PC-3 (cell line): ENCODE data around the gene CNTNAP2. TPM values are rescaled to one million over a fixed set of nuclear protein-coding genes. Genes with fewer than 3 reads are reported as not detected.

ENCODE experiments used
- ATAC-seq: fragments of 200-7000 bp; cut with Tn5 transposase; 2 replicates; pipeline ENCODE4 v1.9.1; 2020; ENCODE audit warnings: mild to moderate bottlenecking, moderate library complexity
- BruUV-seq: library from RNA; stranded (reverse); fragments of 400-500 nt; replicated peaks from 2 replicates; lab custom pipeline; 2021; lab: Mats Ljungman, UMichigan
- CTCF ChIA-PET: fragments of 300-600 bp; sonication (Branson Sonifier 250); formaldehyde crosslinking; loops from one replicate; lab custom pipeline; 2022; ENCODE audit warnings: antibody characterized with exemption; lab: Charles Lee
- POLR2A ChIA-PET: fragments of 300-600 bp; sonication (Branson Sonifier 250); formaldehyde crosslinking; loops from one replicate; lab custom pipeline; 2022; ENCODE audit warnings: antibody characterized with exemption; ENCODE audit not compliant: unreplicated experiment; lab: Charles Lee
- DNase-seq: peaks from one replicate; pipeline ENCODE4 v3.0.0-alpha.2; 2015
- H2AFZ ChIP-seq: fragments of 300-600 bp; sonication (generic); 2 replicates; pipeline ENCODE4 v1.6.0; 2016; ENCODE audit warnings: antibody characterized with exemption, low read length
- H3F3A ChIP-seq: fragments of 300-600 bp; sonication (generic); one replicate; pipeline ENCODE4 v1.6.0; 2017; ENCODE audit warnings: antibody characterized with exemption, low read length, control low read depth, mild to moderate bottlenecking; ENCODE audit not compliant: unreplicated experiment
- H3K27ac ChIP-seq: fragments of 300-600 bp; sonication (generic); 2 replicates; pipeline ENCODE4 v1.5.1; 2016; ENCODE audit warnings: mild to moderate bottlenecking, low read length
- H3K27me3 ChIP-seq: fragments of 300-600 bp; sonication (generic); 2 replicates; pipeline ENCODE4 v1.6.1; 2016; ENCODE audit warnings: low read length, mixed read lengths
- H3K36me3 ChIP-seq: fragments of 300-600 bp; sonication (generic); 2 replicates; pipeline ENCODE4 v1.6.1; 2016; ENCODE audit warnings: low read depth, mixed run types, low read length, mixed read lengths
- H3K4me1 ChIP-seq: fragments of 300-600 bp; sonication (generic); 2 replicates; pipeline ENCODE4 v1.5.1; 2016; ENCODE audit warnings: low read length; ENCODE audit not compliant: insufficient read depth
- H3K4me2 ChIP-seq: fragments of 300-600 bp; sonication (generic); 2 replicates; pipeline ENCODE4 v1.6.0; 2016; ENCODE audit warnings: low read length
- H3K4me3 ChIP-seq: fragments of 300-600 bp; sonication (generic); 2 replicates; pipeline ENCODE4 v1.5.1; 2016; ENCODE audit warnings: mild to moderate bottlenecking, low read length, mixed read lengths
- H3K79me2 ChIP-seq: fragments of 300-600 bp; sonication (generic); 2 replicates; pipeline ENCODE4 v1.6.1; 2017; ENCODE audit warnings: low read length, mixed read lengths
- H3K9ac ChIP-seq: fragments of 300-600 bp; sonication (generic); 2 replicates; pipeline ENCODE4 v1.6.0; 2016; ENCODE audit warnings: mild to moderate bottlenecking, low read length
- H3K9me2 ChIP-seq: fragments of 300-600 bp; sonication (generic); replicated peaks from 2 replicates; pipeline ENCODE4 v1.6.1; 2016; ENCODE audit warnings: mixed run types, low read length, mixed read lengths
- H3K9me3 ChIP-seq: fragments of 300-600 bp; sonication (generic); 2 replicates; pipeline ENCODE4 v1.6.1; 2016; ENCODE audit warnings: low read length, mixed read lengths
- H4K20me1 ChIP-seq: fragments of 300-600 bp; sonication (generic); 2 replicates; pipeline ENCODE4 v1.6.1; 2016; ENCODE audit warnings: low read length, mixed read lengths
- EZH2 ChIP-seq: fragments of 300-600 bp; sonication (generic); IDR thresholded peaks from one replicate; pipeline ENCODE4 v1.6.1; 2017; ENCODE audit warnings: antibody characterized with exemption, mild to moderate bottlenecking, low read length; ENCODE audit not compliant: unreplicated experiment
- EZH2phosphoT487 ChIP-seq: fragments of 300-600 bp; sonication (generic); IDR thresholded peaks from 2 replicates; pipeline ENCODE4 v1.6.1; 2018; ENCODE audit warnings: mild to moderate bottlenecking, antibody characterized with exemption, low read length, borderline replicate concordance
- intact Hi-C: fragments of 100-400 bp; cut with micrococcal nuclease; formaldehyde crosslinking; loops from 2 replicates; pipeline ENCODE4 v1.9.0; 2023
- total RNA-seq: library from RNA; depleted of rRNA; stranded (reverse); fragments of >200 nt; gene quantifications from 2 replicates; pipeline ENCODE4 v1.2.3, GENCODE V29; 2014
- TF ChIP-seq, protein P1 (sequence below): fragments of 300-600 bp; sonication (generic); conservative IDR thresholded peaks from 2 replicates; pipeline ENCODE4 v1.5.1; 2017; ENCODE audit warnings: antibody characterized with exemption, low read depth, mild to moderate bottlenecking, low read length

The CNTNAP2 gene
- total RNA-seq, 1 experiment from 2014 or later = 1.5 TPM

- POLR2A ChIA-PET = interaction anchor here (0.6 kb wide), 1 partner anchor 265 kb away, joined by 5 read pairs; no protein-coding TSS in a partner anchor
- DNase-seq = no peak
- BruUV-seq = no TSS peak
- Histone ChIP-seq H3K9ac (no peak overlapping the region), H3K9me2 (no peaks in the 10 kb centered on the region), H4K20me1 (no peaks in the 10 kb centered on the region), H3K36me3 (no peaks in the 10 kb centered on the region), H3K27ac (no peak overlapping the region), H3K4me1 (no peaks in the 10 kb centered on the region), H3K79me2 (no peaks in the 10 kb centered on the region), H3K4me3 (no peak overlapping the region), H3K9me3 (no peaks in the 10 kb centered on the region), H2AFZ (no peak overlapping the region), H3K4me2 (no peak overlapping the region), H3K27me3 (no peaks in the 10 kb centered on the region), H3F3A (no peaks in the 10 kb centered on the region)
- peak; percentile 45 for ATAC-seq
- intact Hi-C loops = loop anchor here (5.0 kb wide), 1 partner anchor 1966 kb away; the partner anchor contains the start of gene CNTNAP2
- TF ChIP-seq, protein P1, sequence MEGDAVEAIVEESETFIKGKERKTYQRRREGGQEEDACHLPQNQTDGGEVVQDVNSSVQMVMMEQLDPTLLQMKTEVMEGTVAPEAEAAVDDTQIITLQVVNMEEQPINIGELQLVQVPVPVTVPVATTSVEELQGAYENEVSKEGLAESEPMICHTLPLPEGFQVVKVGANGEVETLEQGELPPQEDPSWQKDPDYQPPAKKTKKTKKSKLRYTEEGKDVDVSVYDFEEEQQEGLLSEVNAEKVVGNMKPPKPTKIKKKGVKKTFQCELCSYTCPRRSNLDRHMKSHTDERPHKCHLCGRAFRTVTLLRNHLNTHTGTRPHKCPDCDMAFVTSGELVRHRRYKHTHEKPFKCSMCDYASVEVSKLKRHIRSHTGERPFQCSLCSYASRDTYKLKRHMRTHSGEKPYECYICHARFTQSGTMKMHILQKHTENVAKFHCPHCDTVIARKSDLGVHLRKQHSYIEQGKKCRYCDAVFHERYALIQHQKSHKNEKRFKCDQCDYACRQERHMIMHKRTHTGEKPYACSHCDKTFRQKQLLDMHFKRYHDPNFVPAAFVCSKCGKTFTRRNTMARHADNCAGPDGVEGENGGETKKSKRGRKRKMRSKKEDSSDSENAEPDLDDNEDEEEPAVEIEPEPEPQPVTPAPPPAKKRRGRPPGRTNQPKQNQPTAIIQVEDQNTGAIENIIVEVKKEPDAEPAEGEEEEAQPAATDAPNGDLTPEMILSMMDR = no peak
- TF ChIP-seq EZH2 (no peak), EZH2phosphoT487 (no peak)
- CTCF ChIA-PET = no interaction called here
Observed at GRCh38 chr7:148083448-148083847, 1966.8 kb downstream of the CNTNAP2 start.

GRCh38 chr7:148084138-148084537, 1967.5 kb downstream of the CNTNAP2 start:
- H3K9me2 ChIP-seq = no peaks in the 10 kb centered on the region
- no peaks in the 10 kb centered on the region for H3K27me3 ChIP-seq
- no peak for TF ChIP-seq EZH2
- TF ChIP-seq EZH2phosphoT487 = no peak
- TF ChIP-seq, protein P1 = peak; percentile 81
- intact Hi-C loops = loop anchor here (1.0 to 5.0 kb wide), 6 partner anchors 514 to 1967 kb away; partner anchors contain the start of gene CNTNAP2
- DNase-seq = peak; percentile 69
- no peak overlapping the region for H3K9ac ChIP-seq
- no peaks in the 10 kb centered on the region for H3K4me1 ChIP-seq
- H3K9me3 ChIP-seq = no peaks in the 10 kb centered on the region
- ChIA-PET POLR2A (no interaction called here), CTCF (no interaction called here)
- no peak overlapping the region for H3K4me2 ChIP-seq
- H2AFZ ChIP-seq = no peak overlapping the region
- no TSS peak for BruUV-seq
- no peak overlapping the region for H3K27ac ChIP-seq
- H3K4me3 ChIP-seq = no peak overlapping the region
- H4K20me1 ChIP-seq = no peaks in the 10 kb centered on the region
- no peaks in the 10 kb centered on the region for H3K36me3 ChIP-seq
- no peaks in the 10 kb centered on the region for H3K79me2 ChIP-seq
- no peaks in the 10 kb centered on the region for H3F3A ChIP-seq
- peak; percentile 95 for ATAC-seq

- Histone ChIP-seq H4K20me1 (no peaks in the 10 kb centered on the region), H3K4me2 (no peak overlapping the region), H3K79me2 (no peaks in the 10 kb centered on the region), H3K27me3 (peaks cover 15% of the 10 kb centered on the region; the same call in 1 of the 2 replicates), H3K9me2 (no peaks in the 10 kb centered on the region), H3K9ac (no peak overlapping the region), H3K27ac (no peak overlapping the region), H3K9me3 (no peaks in the 10 kb centered on the region), H3F3A (no peaks in the 10 kb centered on the region), H2AFZ (no peak overlapping the region), H3K36me3 (no peaks in the 10 kb centered on the region), H3K4me3 (no peak overlapping the region), H3K4me1 (no peaks in the 10 kb centered on the region)
- intact Hi-C loops = no loop called here
- TF ChIP-seq, protein P1 = no peak
- TF ChIP-seq EZH2 = no peak
- TF ChIP-seq EZH2phosphoT487 = no peak
- ChIA-PET CTCF (no interaction called here), POLR2A (no interaction called here)
- ATAC-seq = no peak
- no TSS peak for BruUV-seq
- DNase-seq = no peak
Observed at GRCh38 chr7:148091882-148092281, 1975.3 kb downstream of the CNTNAP2 start.
